ENCODE results near the gene CRHBP. TPM values are rescaled to one million over a fixed set of nuclear protein-coding genes. Genes with fewer than 3 reads are reported as not detected.

CRHBP gene
- total RNA-seq, 2 experiments from 2014 or later, result 0.23 to 0.27 TPM

Other genes starting within 250 kb of the CRHBP start
- gene F2R, start 236.9 kb upstream of the CRHBP start, total RNA-seq, result 1 to 10 TPM; 1.4 TPM
- gene F2RL1, start 134.0 kb upstream of the CRHBP start, total RNA-seq, result 1 to 10 TPM; 1.3 to 1.6 TPM
- 1 to 10 TPM; 1.3 to 2.1 TPM for gene S100Z, start 103.0 kb upstream of the CRHBP start, total RNA-seq
- gene AGGF1, start 77.4 kb downstream of the CRHBP start, total RNA-seq, result 10 to 100 TPM; 25.5 to 33.2 TPM
- gene ZBED3, start 134.2 kb downstream of the CRHBP start, total RNA-seq, result 1 to 10 TPM; 2.2 to 2.9 TPM

Measured in activated CD4-positive, alpha-beta T cell treated with anti-CD3 and anti-CD28 coated beads for 36 hours (primary cell).